ENCODE results near the gene RBM33. TPM values are rescaled to one million over a fixed set of nuclear protein-coding genes. Genes with fewer than 3 reads are reported as not detected.
A peak's percentile ranks its signal among the peaks of the same experiment; 100 is the strongest.

RBM33 gene
- total RNA-seq, 1 donor from 2014 or later, result 79.4 TPM

- DNase-seq (ENCODE audit: low spot score, unreplicated experiment), result no peak
- no peak overlapping the region for H3K4me3 Mint-ChIP-seq (ENCODE audit: low read depth)
- peaks cover 27% of the 10 kb centered on the region for H3K27me3 Mint-ChIP-seq
- peaks cover 1% of the 10 kb centered on the region for H3K36me3 Mint-ChIP-seq (ENCODE audit: insufficient read depth)
- no peaks in the 10 kb centered on the region for H3K9me3 Mint-ChIP-seq (ENCODE audit: low read depth)
- TF ChIP-seq CTCF (IDR thresholded peaks at IDR 0.05; ENCODE audit: unreplicated experiment), result no peak
- no peaks in the 10 kb centered on the region for H3K4me1 Mint-ChIP-seq (ENCODE audit: low read depth)
- H3K27ac Mint-ChIP-seq, result no peak overlapping the region
Observed at GRCh38 chr7:155795401-155795800, 150.9 kb downstream of the RBM33 start.

- no peak overlapping the region for H3K4me3 Mint-ChIP-seq (ENCODE audit: low read depth)
- TF ChIP-seq CTCF (IDR thresholded peaks at IDR 0.05; ENCODE audit: unreplicated experiment), result no peak
Observed at GRCh38 chr7:155795951-155796350, 151.5 kb downstream of the RBM33 start.

GRCh38 chr7:155796381-155797261, 152.2 kb downstream of the RBM33 start:
- no peaks in the 10 kb centered on the region for H3K9me3 Mint-ChIP-seq (ENCODE audit: low read depth)
- DNase-seq (ENCODE audit: low spot score, unreplicated experiment), result peak; percentile 82

More at GRCh38 chr7:155795951-155796350, 151.5 kb downstream of the RBM33 start:
- no peaks in the 10 kb centered on the region for H3K4me1 Mint-ChIP-seq (ENCODE audit: low read depth)
- peaks cover 2% of the 10 kb centered on the region for H3K36me3 Mint-ChIP-seq (ENCODE audit: insufficient read depth)
- peaks cover 30% of the 10 kb centered on the region for H3K27me3 Mint-ChIP-seq
- no peaks in the 10 kb centered on the region for H3K9me3 Mint-ChIP-seq (ENCODE audit: low read depth)
- DNase-seq (ENCODE audit: low spot score, unreplicated experiment), result no peak
- no peak overlapping the region for H3K27ac Mint-ChIP-seq

GRCh38 chr7:155797262-155798250, 153.1 kb downstream of the RBM33 start:
- Mint-ChIP-seq H3K9me3 (ENCODE audit: low read depth) (no peaks in the 10 kb centered on the region), H3K4me3 (ENCODE audit: low read depth) (no peak overlapping the region), H3K27me3 (peaks cover 37% of the 10 kb centered on the region), H3K27ac (no peak overlapping the region), H3K36me3 (ENCODE audit: insufficient read depth) (peaks cover 9% of the 10 kb centered on the region), H3K4me1 (ENCODE audit: low read depth) (no peaks in the 10 kb centered on the region)
- no peak for TF ChIP-seq CTCF (IDR thresholded peaks at IDR 0.05; ENCODE audit: unreplicated experiment)
- no peak for DNase-seq (ENCODE audit: low spot score, unreplicated experiment)

More at GRCh38 chr7:155796381-155797261, 152.2 kb downstream of the RBM33 start:
- Mint-ChIP-seq H3K4me1 (ENCODE audit: low read depth) (no peaks in the 10 kb centered on the region), H3K27ac (no peak overlapping the region), H3K4me3 (ENCODE audit: low read depth) (no peak overlapping the region), H3K27me3 (peaks cover 34% of the 10 kb centered on the region), H3K36me3 (ENCODE audit: insufficient read depth) (peaks cover 7% of the 10 kb centered on the region)
- peak; percentile 95 for TF ChIP-seq CTCF (IDR thresholded peaks at IDR 0.05; ENCODE audit: unreplicated experiment)
